K562 (cell line): ENCODE measurements around the gene RPP25. TPM values are rescaled to one million over a fixed set of nuclear protein-coding genes. Genes with fewer than 3 reads are reported as not detected.

Experiments used
- RAD21 ChIP-seq, 2 experiments: fragments of 250-450 bp in 1 of 2; fragments of 450-650 bp in 1 of 2; sonication (Bioruptor Pico) in 1 of 2; formaldehyde crosslinking in 1 of 2; IDR thresholded peaks in 1 of 2; conservative IDR thresholded peaks in 1 of 2; 2 replicates each; pipeline versions ENCODE4 v1.4.0 to v1.8.0; 2020 to 2022; ENCODE audit warnings: mild to moderate bottlenecking in 2 of 2, moderate library complexity in 1 of 2
- ZFP1 ChIP-seq: fragments of 450-650 bp; formaldehyde crosslinking; IDR thresholded peaks from 2 replicates; pipeline ENCODE4 v1.4.0; 2020; ENCODE audit warnings: mild to moderate bottlenecking, mixed read lengths
- polyA plus RNA-seq, 8 experiments: library from polyadenylated mRNA; depleted of rRNA in 4 of 8; stranded (reverse) in 5 of 8; unstranded in 3 of 8; fragments of >200 nt; fragmentation: Nextera tagmentation in 2 of 8; fragmentation: Illumina TruSeq in 1 of 8; extraction: Ambion mirVana in 2 of 8; extraction: Trizol in 1 of 8; gene quantifications; 2 replicates each; pipeline versions ENCODE4 v1.2.1 to v1.2.3, GENCODE V29; 2011 to 2014; ENCODE audit warnings: inconsistent platforms in 1 of 8, missing spikeins in 1 of 8
- total RNA-seq, 7 experiments: library from RNA; depleted of rRNA in 6 of 7; stranded (reverse); fragments of >200 nt in 6 of 7; fragmentation: Illumina TruSeq in 2 of 7; extraction: Trizol in 2 of 7; gene quantifications; 2 replicates each; pipeline versions ENCODE4 v1.2.1 to v1.2.3, GENCODE V29; 2011 to 2021; ENCODE audit warnings: low replicate concordance in 1 of 7
- TF ChIP-seq, protein P1 (sequence below): fragments of 200-600 bp; sonication (generic); IDR thresholded peaks from one replicate; pipeline ENCODE4 v1.6.1; 2012; ENCODE audit warnings: mild to moderate bottlenecking, low read depth, low read length, inconsistent platforms
- TF ChIP-seq, protein P2 (sequence below), 2 experiments: IDR thresholded peaks; 2 replicates each; pipeline ENCODE4 v1.6.1; 2012; ENCODE audit warnings: improper control_type of control experiment in 2 of 2, low read depth in 2 of 2, low read length in 2 of 2, borderline replicate concordance in 1 of 2

The RPP25 gene
- total and polyA plus RNA-seq, 9 of the 15 experiments (the other 6 are each of a cell fraction or from before 2014, with no cell fraction given) = 1.1 to 12.3 (median 5.6) TPM

DNA sequence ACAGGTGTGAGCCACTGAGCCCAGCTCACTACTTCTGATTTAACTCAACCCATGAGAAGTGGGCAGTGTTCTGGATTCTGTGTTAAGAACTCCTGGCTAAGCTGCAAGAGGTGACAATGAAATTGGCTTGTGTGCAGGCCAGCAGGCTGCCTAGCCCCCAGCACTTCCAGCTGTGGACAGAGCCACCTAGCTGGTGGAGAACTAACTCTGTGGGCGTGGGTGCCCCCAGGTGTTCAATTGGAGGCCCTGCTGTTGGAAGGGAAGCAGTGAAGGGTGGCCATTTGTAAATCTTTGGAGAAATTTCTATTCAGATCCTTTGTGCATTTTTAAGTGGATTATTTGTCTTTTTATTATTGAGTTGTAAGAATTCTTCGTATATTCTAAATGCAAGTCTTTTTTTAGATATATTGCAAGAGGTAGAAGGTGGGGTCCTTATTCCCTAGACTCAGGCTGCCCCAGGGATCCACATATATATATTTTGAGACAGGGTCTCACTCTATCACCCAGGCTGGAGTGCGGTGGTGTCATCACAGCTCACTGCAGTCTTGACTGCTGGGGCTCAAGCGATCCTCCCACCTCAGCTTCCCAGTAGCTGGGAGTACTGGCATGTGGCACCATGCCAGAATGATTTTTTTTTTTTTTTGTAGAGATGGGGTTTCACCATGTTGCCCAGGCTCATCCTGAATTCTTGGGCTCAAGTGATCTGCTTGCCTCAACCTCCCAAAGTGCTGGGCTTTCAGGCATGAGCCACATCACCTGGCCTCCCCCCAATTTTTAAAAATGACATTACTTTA is 31.6 kb upstream of the RPP25 start (continued):
- TF ChIP-seq, protein P1, sequence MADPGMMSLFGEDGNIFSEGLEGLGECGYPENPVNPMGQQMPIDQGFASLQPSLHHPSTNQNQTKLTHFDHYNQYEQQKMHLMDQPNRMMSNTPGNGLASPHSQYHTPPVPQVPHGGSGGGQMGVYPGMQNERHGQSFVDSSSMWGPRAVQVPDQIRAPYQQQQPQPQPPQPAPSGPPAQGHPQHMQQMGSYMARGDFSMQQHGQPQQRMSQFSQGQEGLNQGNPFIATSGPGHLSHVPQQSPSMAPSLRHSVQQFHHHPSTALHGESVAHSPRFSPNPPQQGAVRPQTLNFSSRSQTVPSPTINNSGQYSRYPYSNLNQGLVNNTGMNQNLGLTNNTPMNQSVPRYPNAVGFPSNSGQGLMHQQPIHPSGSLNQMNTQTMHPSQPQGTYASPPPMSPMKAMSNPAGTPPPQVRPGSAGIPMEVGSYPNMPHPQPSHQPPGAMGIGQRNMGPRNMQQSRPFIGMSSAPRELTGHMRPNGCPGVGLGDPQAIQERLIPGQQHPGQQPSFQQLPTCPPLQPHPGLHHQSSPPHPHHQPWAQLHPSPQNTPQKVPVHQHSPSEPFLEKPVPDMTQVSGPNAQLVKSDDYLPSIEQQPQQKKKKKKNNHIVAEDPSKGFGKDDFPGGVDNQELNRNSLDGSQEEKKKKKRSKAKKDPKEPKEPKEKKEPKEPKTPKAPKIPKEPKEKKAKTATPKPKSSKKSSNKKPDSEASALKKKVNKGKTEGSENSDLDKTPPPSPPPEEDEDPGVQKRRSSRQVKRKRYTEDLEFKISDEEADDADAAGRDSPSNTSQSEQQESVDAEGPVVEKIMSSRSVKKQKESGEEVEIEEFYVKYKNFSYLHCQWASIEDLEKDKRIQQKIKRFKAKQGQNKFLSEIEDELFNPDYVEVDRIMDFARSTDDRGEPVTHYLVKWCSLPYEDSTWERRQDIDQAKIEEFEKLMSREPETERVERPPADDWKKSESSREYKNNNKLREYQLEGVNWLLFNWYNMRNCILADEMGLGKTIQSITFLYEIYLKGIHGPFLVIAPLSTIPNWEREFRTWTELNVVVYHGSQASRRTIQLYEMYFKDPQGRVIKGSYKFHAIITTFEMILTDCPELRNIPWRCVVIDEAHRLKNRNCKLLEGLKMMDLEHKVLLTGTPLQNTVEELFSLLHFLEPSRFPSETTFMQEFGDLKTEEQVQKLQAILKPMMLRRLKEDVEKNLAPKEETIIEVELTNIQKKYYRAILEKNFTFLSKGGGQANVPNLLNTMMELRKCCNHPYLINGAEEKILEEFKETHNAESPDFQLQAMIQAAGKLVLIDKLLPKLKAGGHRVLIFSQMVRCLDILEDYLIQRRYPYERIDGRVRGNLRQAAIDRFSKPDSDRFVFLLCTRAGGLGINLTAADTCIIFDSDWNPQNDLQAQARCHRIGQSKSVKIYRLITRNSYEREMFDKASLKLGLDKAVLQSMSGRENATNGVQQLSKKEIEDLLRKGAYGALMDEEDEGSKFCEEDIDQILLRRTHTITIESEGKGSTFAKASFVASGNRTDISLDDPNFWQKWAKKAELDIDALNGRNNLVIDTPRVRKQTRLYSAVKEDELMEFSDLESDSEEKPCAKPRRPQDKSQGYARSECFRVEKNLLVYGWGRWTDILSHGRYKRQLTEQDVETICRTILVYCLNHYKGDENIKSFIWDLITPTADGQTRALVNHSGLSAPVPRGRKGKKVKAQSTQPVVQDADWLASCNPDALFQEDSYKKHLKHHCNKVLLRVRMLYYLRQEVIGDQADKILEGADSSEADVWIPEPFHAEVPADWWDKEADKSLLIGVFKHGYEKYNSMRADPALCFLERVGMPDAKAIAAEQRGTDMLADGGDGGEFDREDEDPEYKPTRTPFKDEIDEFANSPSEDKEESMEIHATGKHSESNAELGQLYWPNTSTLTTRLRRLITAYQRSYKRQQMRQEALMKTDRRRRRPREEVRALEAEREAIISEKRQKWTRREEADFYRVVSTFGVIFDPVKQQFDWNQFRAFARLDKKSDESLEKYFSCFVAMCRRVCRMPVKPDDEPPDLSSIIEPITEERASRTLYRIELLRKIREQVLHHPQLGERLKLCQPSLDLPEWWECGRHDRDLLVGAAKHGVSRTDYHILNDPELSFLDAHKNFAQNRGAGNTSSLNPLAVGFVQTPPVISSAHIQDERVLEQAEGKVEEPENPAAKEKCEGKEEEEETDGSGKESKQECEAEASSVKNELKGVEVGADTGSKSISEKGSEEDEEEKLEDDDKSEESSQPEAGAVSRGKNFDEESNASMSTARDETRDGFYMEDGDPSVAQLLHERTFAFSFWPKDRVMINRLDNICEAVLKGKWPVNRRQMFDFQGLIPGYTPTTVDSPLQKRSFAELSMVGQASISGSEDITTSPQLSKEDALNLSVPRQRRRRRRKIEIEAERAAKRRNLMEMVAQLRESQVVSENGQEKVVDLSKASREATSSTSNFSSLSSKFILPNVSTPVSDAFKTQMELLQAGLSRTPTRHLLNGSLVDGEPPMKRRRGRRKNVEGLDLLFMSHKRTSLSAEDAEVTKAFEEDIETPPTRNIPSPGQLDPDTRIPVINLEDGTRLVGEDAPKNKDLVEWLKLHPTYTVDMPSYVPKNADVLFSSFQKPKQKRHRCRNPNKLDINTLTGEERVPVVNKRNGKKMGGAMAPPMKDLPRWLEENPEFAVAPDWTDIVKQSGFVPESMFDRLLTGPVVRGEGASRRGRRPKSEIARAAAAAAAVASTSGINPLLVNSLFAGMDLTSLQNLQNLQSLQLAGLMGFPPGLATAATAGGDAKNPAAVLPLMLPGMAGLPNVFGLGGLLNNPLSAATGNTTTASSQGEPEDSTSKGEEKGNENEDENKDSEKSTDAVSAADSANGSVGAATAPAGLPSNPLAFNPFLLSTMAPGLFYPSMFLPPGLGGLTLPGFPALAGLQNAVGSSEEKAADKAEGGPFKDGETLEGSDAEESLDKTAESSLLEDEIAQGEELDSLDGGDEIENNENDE = no peak
- TF ChIP-seq RAD21 (CRISPR knock-in tag; conservative IDR thresholded peaks at IDR 0.05 in 1 of 2, IDR thresholded peaks at IDR 0.05 in 1 of 2) (peak; percentile 79 to 93), ZFP1 (no peak)
- TF ChIP-seq, protein P2, sequence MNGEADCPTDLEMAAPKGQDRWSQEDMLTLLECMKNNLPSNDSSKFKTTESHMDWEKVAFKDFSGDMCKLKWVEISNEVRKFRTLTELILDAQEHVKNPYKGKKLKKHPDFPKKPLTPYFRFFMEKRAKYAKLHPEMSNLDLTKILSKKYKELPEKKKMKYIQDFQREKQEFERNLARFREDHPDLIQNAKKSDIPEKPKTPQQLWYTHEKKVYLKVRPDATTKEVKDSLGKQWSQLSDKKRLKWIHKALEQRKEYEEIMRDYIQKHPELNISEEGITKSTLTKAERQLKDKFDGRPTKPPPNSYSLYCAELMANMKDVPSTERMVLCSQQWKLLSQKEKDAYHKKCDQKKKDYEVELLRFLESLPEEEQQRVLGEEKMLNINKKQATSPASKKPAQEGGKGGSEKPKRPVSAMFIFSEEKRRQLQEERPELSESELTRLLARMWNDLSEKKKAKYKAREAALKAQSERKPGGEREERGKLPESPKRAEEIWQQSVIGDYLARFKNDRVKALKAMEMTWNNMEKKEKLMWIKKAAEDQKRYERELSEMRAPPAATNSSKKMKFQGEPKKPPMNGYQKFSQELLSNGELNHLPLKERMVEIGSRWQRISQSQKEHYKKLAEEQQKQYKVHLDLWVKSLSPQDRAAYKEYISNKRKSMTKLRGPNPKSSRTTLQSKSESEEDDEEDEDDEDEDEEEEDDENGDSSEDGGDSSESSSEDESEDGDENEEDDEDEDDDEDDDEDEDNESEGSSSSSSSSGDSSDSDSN (IDR thresholded peaks at IDR 0.05; ENCODE audit: borderline replicate concordance in 1 of 2, low read depth in 2 of 2, low read length in 2 of 2) = no peak
